ENCODE data around the gene ARFIP1.
A peak's percentile ranks its signal among the peaks of the same experiment; 100 is the strongest.
"Not testable (repeated sequence)": the region's sequence is repeated elsewhere in the genome, so short reads cannot be mapped to it uniquely, and the experiment has no call there.

The ARFIP1 gene

GRCh38 chr4:152779513-152780266 is at the start of gene ARFIP1, which contains the start of gene TIGD4:
ARFIP1 (plus strand) TSS chr4:152779954; CDS start chr4:152829634, 49,680 bp downstream.
TIGD4 (minus strand) TSS chr4:152779730; CDS start chr4:152771004, 8,726 bp downstream.
- peak; percentile 94 for DNase-seq (ENCODE audit: low spot score)

GRCh38 chr4:152731997-152732396 is 47.8 kb upstream of the ARFIP1 start:
- no peak for DNase-seq (ENCODE audit: low spot score)

GRCh38 chr4:152734015-152734698 is 45.6 kb upstream of the ARFIP1 start:
- DNase-seq (ENCODE audit: low spot score) = no peak

GRCh38 chr4:152734699-152735050 is 45.1 kb upstream of the ARFIP1 start:
- no peak for DNase-seq (ENCODE audit: low spot score)

GRCh38 chr4:152735396-152735859 is 44.3 kb upstream of the ARFIP1 start:
- peak; percentile 34 for DNase-seq (ENCODE audit: low spot score)

GRCh38 chr4:152735906-152736305 is 43.8 kb upstream of the ARFIP1 start:
- DNase-seq (ENCODE audit: low spot score) = no peak

- DNase-seq (ENCODE audit: low spot score) = no peak
Observed at GRCh38 chr4:152738827-152739226, 40.9 kb upstream of the ARFIP1 start.

- no peak for DNase-seq (ENCODE audit: low spot score)
Observed at GRCh38 chr4:152747444-152747843, 32.3 kb upstream of the ARFIP1 start.

GRCh38 chr4:152748619-152749018 is 31.1 kb upstream of the ARFIP1 start:
- no peak for DNase-seq (ENCODE audit: low spot score)

GRCh38 chr4:152763796-152764195 is 16.0 kb upstream of the ARFIP1 start:
- DNase-seq (ENCODE audit: low spot score) = no peak

GRCh38 chr4:152765069-152765737 is 14.6 kb upstream of the ARFIP1 start:
- not testable (repeated sequence) for DNase-seq (ENCODE audit: low spot score)

- DNase-seq (ENCODE audit: low spot score) = no peak
Observed at GRCh38 chr4:152771741-152772533, 7.8 kb upstream of the ARFIP1 start.

GRCh38 chr4:152773339-152773738 is 6.4 kb upstream of the ARFIP1 start:
- no peak for DNase-seq (ENCODE audit: low spot score)

GRCh38 chr4:152773953-152774352 is 5.8 kb upstream of the ARFIP1 start:
- no peak for DNase-seq (ENCODE audit: low spot score)

GRCh38 chr4:152776352-152776751 is 3.4 kb upstream of the ARFIP1 start:
- no peak for DNase-seq (ENCODE audit: low spot score)

GRCh38 chr4:152777488-152777887 is 2.3 kb upstream of the ARFIP1 start:
- no peak for DNase-seq (ENCODE audit: low spot score)

GRCh38 chr4:152778656-152779512 is 870 bp upstream of the ARFIP1 start:
- DNase-seq (ENCODE audit: low spot score) = no peak

- DNase-seq (ENCODE audit: low spot score) = no peak
Observed at GRCh38 chr4:152780267-152780778, 569 bp downstream of the ARFIP1 start.

GRCh38 chr4:152784490-152785350 is 5.0 kb downstream of the ARFIP1 start:
- DNase-seq (ENCODE audit: low spot score) = no peak

All from hematopoietic multipotent progenitor cell treated with erythropoietin and hydrocortisone succinate and interleukin-3 and kit ligand, for 15 days (in vitro differentiated cells).